DND-41 (cell line): ENCODE data around the gene SIAH1.

Source experiments
- ATAC-seq: fragments of 200-7000 bp; cut with Tn5 transposase; 3 replicates; pipeline ENCODE4 v1.9.1; 2021; ENCODE audit warnings: low read depth; ENCODE audit not compliant: insufficient read depth
- DNase-seq: peaks from one replicate; pipeline ENCODE4 v3.0.0-alpha.2; 2020
- H2AFZ ChIP-seq: 2 replicates; pipeline ENCODE4 v1.6.0; 2012; ENCODE audit warnings: low read depth, low read length
- H3K27ac ChIP-seq: 2 replicates; pipeline ENCODE4 v1.5.1; 2012; ENCODE audit warnings: low read length, inconsistent platforms
- H3K27me3 ChIP-seq: fragments of 200-600 bp; sonication (generic); 2 replicates; pipeline ENCODE4 v1.6.0; 2012; ENCODE audit warnings: low read length, mild to moderate bottlenecking, inconsistent platforms; ENCODE audit not compliant: insufficient read depth, poor library complexity
- H3K36me3 ChIP-seq: 2 replicates; pipeline ENCODE4 v1.5.1; 2012; ENCODE audit warnings: low read length, inconsistent platforms; ENCODE audit not compliant: insufficient read depth
- H3K4me1 ChIP-seq: 2 replicates; pipeline ENCODE4 v1.5.1; 2012; ENCODE audit warnings: mild to moderate bottlenecking, low read length; ENCODE audit not compliant: insufficient read depth
- H3K4me2 ChIP-seq: 2 replicates; pipeline ENCODE4 v1.6.0; 2012; ENCODE audit warnings: mild to moderate bottlenecking, moderate library complexity, low read length, inconsistent platforms; ENCODE audit not compliant: insufficient read depth
- H3K4me3 ChIP-seq, 2 experiments: fragments of 200-600 bp in 1 of 2; shearing (Covaris generic) in 1 of 2; 2 replicates each; pipeline ENCODE4 v1.5.1; 2012 to 2016; ENCODE audit warnings: inconsistent platforms in 2 of 2, low read length in 2 of 2, mild to moderate bottlenecking in 2 of 2, low read depth in 1 of 2, moderate library complexity in 1 of 2
- H3K79me2 ChIP-seq: 2 replicates; pipeline ENCODE4 v1.6.0; 2012; ENCODE audit warnings: low read length, inconsistent platforms; ENCODE audit not compliant: insufficient read depth
- H3K9ac ChIP-seq: 2 replicates; pipeline ENCODE4 v1.6.0; 2012; ENCODE audit warnings: low read depth, mild to moderate bottlenecking, inconsistent platforms, low read length, moderate library complexity
- H3K9me3 ChIP-seq: 2 replicates; pipeline ENCODE4 v1.5.1; 2012; ENCODE audit warnings: low read length, moderate library complexity, mild to moderate bottlenecking, inconsistent platforms; ENCODE audit not compliant: insufficient read depth, severe bottlenecking
- H4K20me1 ChIP-seq: 2 replicates; pipeline ENCODE4 v1.6.0; 2012; ENCODE audit warnings: low read length; ENCODE audit not compliant: insufficient read depth
- EZH2 ChIP-seq: IDR thresholded peaks from 3 replicates; pipeline ENCODE4 v1.6.1; 2012; ENCODE audit warnings: borderline replicate concordance, low read depth, mild to moderate bottlenecking, moderate library complexity, low read length, inconsistent platforms; ENCODE audit not compliant: severe bottlenecking
- TF ChIP-seq, protein P1 (sequence below): IDR thresholded peaks from 2 replicates; pipeline ENCODE4 v1.5.1; 2012; ENCODE audit warnings: borderline replicate concordance, low read length, moderate library complexity, mild to moderate bottlenecking; ENCODE audit not compliant: poor library complexity, severe bottlenecking; ENCODE audit errors: extremely low read depth

SIAH1 gene

GRCh38 chr16:48374255-48374654 is 11.0 kb downstream of the SIAH1 start:
- H3K4me1 ChIP-seq = peaks cover 10% of the 10 kb centered on the region
- no peak for DNase-seq
- H3K36me3 ChIP-seq = no peaks in the 10 kb centered on the region
- H3K27me3 ChIP-seq = no peaks in the 10 kb centered on the region
- no peak overlapping the region for H3K27ac ChIP-seq
- TF ChIP-seq EZH2 = no peak
- TF ChIP-seq, protein P1, sequence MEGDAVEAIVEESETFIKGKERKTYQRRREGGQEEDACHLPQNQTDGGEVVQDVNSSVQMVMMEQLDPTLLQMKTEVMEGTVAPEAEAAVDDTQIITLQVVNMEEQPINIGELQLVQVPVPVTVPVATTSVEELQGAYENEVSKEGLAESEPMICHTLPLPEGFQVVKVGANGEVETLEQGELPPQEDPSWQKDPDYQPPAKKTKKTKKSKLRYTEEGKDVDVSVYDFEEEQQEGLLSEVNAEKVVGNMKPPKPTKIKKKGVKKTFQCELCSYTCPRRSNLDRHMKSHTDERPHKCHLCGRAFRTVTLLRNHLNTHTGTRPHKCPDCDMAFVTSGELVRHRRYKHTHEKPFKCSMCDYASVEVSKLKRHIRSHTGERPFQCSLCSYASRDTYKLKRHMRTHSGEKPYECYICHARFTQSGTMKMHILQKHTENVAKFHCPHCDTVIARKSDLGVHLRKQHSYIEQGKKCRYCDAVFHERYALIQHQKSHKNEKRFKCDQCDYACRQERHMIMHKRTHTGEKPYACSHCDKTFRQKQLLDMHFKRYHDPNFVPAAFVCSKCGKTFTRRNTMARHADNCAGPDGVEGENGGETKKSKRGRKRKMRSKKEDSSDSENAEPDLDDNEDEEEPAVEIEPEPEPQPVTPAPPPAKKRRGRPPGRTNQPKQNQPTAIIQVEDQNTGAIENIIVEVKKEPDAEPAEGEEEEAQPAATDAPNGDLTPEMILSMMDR = no peak
- H2AFZ ChIP-seq = no peak overlapping the region
- no peak overlapping the region for H3K9ac ChIP-seq
- peaks cover 100% of the 10 kb centered on the region for H3K79me2 ChIP-seq
- no peak overlapping the region for H3K4me2 ChIP-seq
- no peak overlapping the region for H3K4me3 ChIP-seq
- peaks cover 93% of the 10 kb centered on the region for H4K20me1 ChIP-seq
- no peaks in the 10 kb centered on the region for H3K9me3 ChIP-seq
- ATAC-seq = no peak

GRCh38 chr16:48373258-48374029 is 11.8 kb downstream of the SIAH1 start:
- peak; percentile 47; the same call in 1 of the 3 replicates for ATAC-seq
- Histone ChIP-seq H3K9me3 (no peaks in the 10 kb centered on the region), H2AFZ (no peak overlapping the region), H3K9ac (no peak overlapping the region), H3K36me3 (no peaks in the 10 kb centered on the region), H3K4me3 (no peak overlapping the region), H3K4me2 (no peak overlapping the region), H3K27ac (no peak overlapping the region), H4K20me1 (peaks cover 89% of the 10 kb centered on the region), H3K27me3 (no peaks in the 10 kb centered on the region), H3K79me2 (peaks cover 100% of the 10 kb centered on the region), H3K4me1 (peaks cover 3% of the 10 kb centered on the region; the same call in 1 of the 2 replicates)
- no peak for DNase-seq
- TF ChIP-seq EZH2 = no peak
- TF ChIP-seq, protein P1 = no peak

- H3K27ac ChIP-seq = no peak overlapping the region
- peaks cover 7% of the 10 kb centered on the region; the same call in 1 of the 2 replicates for H3K4me1 ChIP-seq
- no peak overlapping the region for H3K9ac ChIP-seq
- no peak for TF ChIP-seq EZH2
- TF ChIP-seq, protein P1 = no peak
- H3K36me3 ChIP-seq = no peaks in the 10 kb centered on the region
- no peaks in the 10 kb centered on the region for H3K9me3 ChIP-seq
- H4K20me1 ChIP-seq = peaks cover 89% of the 10 kb centered on the region
- no peak for ATAC-seq
- H3K4me3 ChIP-seq = no peak overlapping the region
- peaks cover 100% of the 10 kb centered on the region for H3K79me2 ChIP-seq
- DNase-seq = no peak
- H2AFZ ChIP-seq = no peak overlapping the region
- H3K4me2 ChIP-seq = no peak overlapping the region
- H3K27me3 ChIP-seq = no peaks in the 10 kb centered on the region
Observed at GRCh38 chr16:48372744-48373143, 12.5 kb downstream of the SIAH1 start.
